Measurements from ENCODE around the gene FBXW4.

FBXW4 gene

DNA sequence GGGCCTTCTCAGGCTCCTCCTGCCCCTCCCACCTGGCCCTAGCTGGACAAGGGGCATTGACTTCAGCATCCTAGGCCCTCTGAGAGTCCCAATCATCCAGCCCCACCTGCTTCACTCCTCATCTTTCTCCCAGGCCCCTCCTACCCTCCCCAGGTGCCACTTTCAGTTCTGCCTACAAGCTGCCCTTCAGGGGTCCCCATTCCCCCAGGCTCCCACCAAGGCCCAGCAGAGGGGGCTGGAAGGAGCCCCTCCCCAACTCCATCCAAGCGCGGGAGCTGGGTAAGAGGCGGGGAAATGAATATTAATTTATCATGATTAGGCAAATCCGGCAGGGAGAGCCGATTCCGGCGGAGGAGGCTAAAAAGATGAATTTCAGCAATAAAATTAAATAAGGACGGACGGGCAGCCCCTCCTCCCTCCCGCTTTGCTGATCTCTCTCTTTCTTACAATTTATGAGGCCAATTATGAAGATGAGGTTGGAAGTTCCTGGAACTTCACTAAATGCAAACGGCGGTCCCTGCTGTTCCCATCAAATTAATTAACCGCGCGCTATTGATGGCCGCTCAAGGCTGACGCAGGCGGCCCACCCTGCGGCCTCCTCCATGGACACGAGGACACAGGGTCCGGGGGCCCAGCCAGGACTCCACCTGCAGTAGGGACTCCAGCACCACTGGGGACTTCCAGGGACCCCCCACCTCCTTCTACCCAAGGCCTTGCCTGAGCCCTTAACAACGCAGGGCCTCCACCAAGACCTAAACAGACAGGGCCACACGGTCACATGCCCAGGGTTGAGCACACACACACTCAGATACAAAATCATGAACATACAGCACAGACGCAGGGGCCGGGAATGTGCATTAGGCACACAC lies 120.9 kb downstream of the FBXW4 start:
- DNase-seq (ENCODE audit: extremely low spot score) = no peak
- TF ChIP-seq SUZ12 (IDR thresholded peaks at IDR 0.05) = no peak
- TF ChIP-seq ZNF384 (IDR thresholded peaks at IDR 0.05) = no peak
- TF ChIP-seq BHLHE40 (IDR thresholded peaks at IDR 0.05; ENCODE audit: borderline replicate concordance) = no peak
- POLR2A ChIA-PET = no interaction called here
- CTCF ChIA-PET = no interaction called here

GRCh38 chr10:101572785-101573184 lies 122.2 kb downstream of the FBXW4 start:
- TF ChIP-seq L3MBTL2 (conservative IDR thresholded peaks at IDR 0.05) (no peak), FOXA1 (IDR thresholded peaks at IDR 0.05) (no peak), BHLHE40 (IDR thresholded peaks at IDR 0.05; ENCODE audit: borderline replicate concordance) (no peak), ZNF384 (IDR thresholded peaks at IDR 0.05) (no peak), HDGF (IDR thresholded peaks at IDR 0.05; ENCODE audit: borderline replicate concordance) (no peak), SUZ12 (IDR thresholded peaks at IDR 0.05) (no peak), FOXM1 (IDR thresholded peaks at IDR 0.05; ENCODE audit: borderline replicate concordance) (no peak), LEF1 (IDR thresholded peaks at IDR 0.05; ENCODE audit: borderline replicate concordance) (no peak), TARDBP (IDR thresholded peaks at IDR 0.05) (no peak), NFRKB (IDR thresholded peaks at IDR 0.05) (no peak), ELF4 (IDR thresholded peaks at IDR 0.05) (no peak), ARNT (IDR thresholded peaks at IDR 0.05) (no peak), CTBP1 (IDR thresholded peaks at IDR 0.05; ENCODE audit: borderline replicate concordance) (no peak), FOXK2 (IDR thresholded peaks at IDR 0.05) (no peak)
- TF ChIP-seq, protein P1, sequence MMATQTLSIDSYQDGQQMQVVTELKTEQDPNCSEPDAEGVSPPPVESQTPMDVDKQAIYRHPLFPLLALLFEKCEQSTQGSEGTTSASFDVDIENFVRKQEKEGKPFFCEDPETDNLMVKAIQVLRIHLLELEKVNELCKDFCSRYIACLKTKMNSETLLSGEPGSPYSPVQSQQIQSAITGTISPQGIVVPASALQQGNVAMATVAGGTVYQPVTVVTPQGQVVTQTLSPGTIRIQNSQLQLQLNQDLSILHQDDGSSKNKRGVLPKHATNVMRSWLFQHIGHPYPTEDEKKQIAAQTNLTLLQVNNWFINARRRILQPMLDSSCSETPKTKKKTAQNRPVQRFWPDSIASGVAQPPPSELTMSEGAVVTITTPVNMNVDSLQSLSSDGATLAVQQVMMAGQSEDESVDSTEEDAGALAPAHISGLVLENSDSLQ (IDR thresholded peaks at IDR 0.05) = no peak
- ChIA-PET CTCF (no interaction called here), POLR2A (no interaction called here)
- no peak for DNase-seq (ENCODE audit: extremely low spot score)

DNA sequence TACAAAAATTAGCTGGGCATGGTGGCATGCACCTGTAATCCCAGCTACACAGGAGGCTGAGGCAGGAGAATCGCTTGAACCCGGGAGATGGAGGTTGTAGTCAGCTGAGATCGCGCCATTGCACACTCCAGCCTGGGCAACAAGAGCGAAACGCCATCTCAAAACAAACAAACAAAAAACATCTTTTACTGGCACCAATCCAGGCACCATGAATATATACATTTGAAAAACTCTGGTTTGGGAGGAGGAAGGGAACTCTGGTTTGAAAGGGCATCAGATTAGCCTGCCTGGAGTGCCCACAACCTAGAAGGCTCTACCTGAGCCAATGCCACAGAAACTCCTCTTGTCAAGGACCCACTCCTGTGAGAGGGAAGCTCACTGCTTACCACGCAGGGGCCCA lies 122.8 kb downstream of the FBXW4 start:
- ChIA-PET CTCF (interaction anchor here (2.1 kb wide), 1 partner anchor 358 kb away, joined by 14 read pairs; no protein-coding TSS in a partner anchor), POLR2A (interaction anchor here (0.8 kb wide), 1 partner anchor 360 kb away, joined by 3 read pairs; no protein-coding TSS in a partner anchor)
- no peak for TF ChIP-seq FOXM1 (IDR thresholded peaks at IDR 0.05; ENCODE audit: borderline replicate concordance)
- TF ChIP-seq FOXK2 (IDR thresholded peaks at IDR 0.05) = no peak
- TF ChIP-seq HDGF (IDR thresholded peaks at IDR 0.05; ENCODE audit: borderline replicate concordance) = no peak
- no peak for TF ChIP-seq SUZ12 (IDR thresholded peaks at IDR 0.05)
- no peak for TF ChIP-seq LEF1 (IDR thresholded peaks at IDR 0.05; ENCODE audit: borderline replicate concordance)
- no peak for TF ChIP-seq ARNT (IDR thresholded peaks at IDR 0.05)
- no peak for TF ChIP-seq FOXA1 (IDR thresholded peaks at IDR 0.05)
- TF ChIP-seq CTBP1 (IDR thresholded peaks at IDR 0.05; ENCODE audit: borderline replicate concordance) = no peak
- no peak for TF ChIP-seq SP1 (IDR thresholded peaks at IDR 0.05)
- no peak for TF ChIP-seq ELF4 (IDR thresholded peaks at IDR 0.05)
- no peak for TF ChIP-seq BHLHE40 (IDR thresholded peaks at IDR 0.05; ENCODE audit: borderline replicate concordance)
- no peak for TF ChIP-seq L3MBTL2 (conservative IDR thresholded peaks at IDR 0.05)
- TF ChIP-seq NFRKB (IDR thresholded peaks at IDR 0.05) = no peak
- TF ChIP-seq TARDBP (IDR thresholded peaks at IDR 0.05) = no peak
- TF ChIP-seq, protein P1 (IDR thresholded peaks at IDR 0.05) = no peak
- TF ChIP-seq ZNF384 (IDR thresholded peaks at IDR 0.05) = no peak
- DNase-seq (ENCODE audit: extremely low spot score) = no peak

GRCh38 chr10:101571271-101571925 lies 123.6 kb downstream of the FBXW4 start:
- TF ChIP-seq L3MBTL2 (conservative IDR thresholded peaks at IDR 0.05) (no peak), ARNT (IDR thresholded peaks at IDR 0.05) (no peak), LEF1 (IDR thresholded peaks at IDR 0.05; ENCODE audit: borderline replicate concordance) (no peak), FOXK2 (IDR thresholded peaks at IDR 0.05) (no peak), TARDBP (IDR thresholded peaks at IDR 0.05) (no peak), FOXA1 (IDR thresholded peaks at IDR 0.05) (no peak), SP1 (IDR thresholded peaks at IDR 0.05) (no peak), ELF4 (IDR thresholded peaks at IDR 0.05) (no peak), ZNF384 (IDR thresholded peaks at IDR 0.05) (no peak), SUZ12 (IDR thresholded peaks at IDR 0.05) (no peak), HDGF (IDR thresholded peaks at IDR 0.05; ENCODE audit: borderline replicate concordance) (no peak), CTBP1 (IDR thresholded peaks at IDR 0.05; ENCODE audit: borderline replicate concordance) (no peak), BHLHE40 (IDR thresholded peaks at IDR 0.05; ENCODE audit: borderline replicate concordance) (no peak), FOXM1 (IDR thresholded peaks at IDR 0.05; ENCODE audit: borderline replicate concordance) (no peak), NFRKB (IDR thresholded peaks at IDR 0.05) (no peak)
- TF ChIP-seq, protein P1 (IDR thresholded peaks at IDR 0.05) = no peak
- ChIA-PET CTCF (interaction anchor here (0.7 to 2.1 kb wide), 13 partner anchors 15 to 410 kb away, joined by 3 to 14 read pairs (median 3); no protein-coding TSS in a partner anchor), POLR2A (interaction anchor here (0.8 to 1.5 kb wide), 2 partner anchors 357 to 360 kb away, joined by 3 to 6 read pairs; no protein-coding TSS in a partner anchor)

More at GRCh38 chr10:101571271-101571925, 123.6 kb downstream of the FBXW4 start:
- no peak for DNase-seq (ENCODE audit: extremely low spot score)

Data from HEK293T (cell line).